SK-N-SH (cell line): ENCODE results near the gene STX2. TPM values are rescaled to one million over a fixed set of nuclear protein-coding genes. Genes with fewer than 3 reads are reported as not detected.

Source experiments
- CTCF ChIA-PET: fragments of 300-600, 350-600 bp; formaldehyde crosslinking; extraction: SDS; loops from one replicate; lab custom pipeline; 2021; lab: Yijun Ruan, JAX
- POLR2A ChIA-PET: fragments of 350-600 bp; sonication (Branson Sonifier 250); formaldehyde crosslinking; extraction: SDS; loops from one replicate; lab custom pipeline; 2020; ENCODE audit warnings: antibody characterized with exemption, inconsistent platforms; lab: Yijun Ruan, JAX
- DNase-seq: peaks from one replicate; pipeline ENCODE4 v3.0.0; 2012
- H2AFZ ChIP-seq: fragments of 200-600 bp; sonication (generic); 2 replicates; pipeline ENCODE4 v1.8.1; 2016; ENCODE audit warnings: antibody characterized with exemption, mild to moderate bottlenecking, low read depth
- H3F3A ChIP-seq: fragments of 200-600 bp; sonication (generic); replicated peaks from 2 replicates; pipeline ENCODE3; 2016; ENCODE audit warnings: antibody characterized with exemption, mild to moderate bottlenecking; ENCODE audit not compliant: insufficient read depth
- H3K27ac ChIP-seq, 2 experiments: fragments of 200-500 bp in 1 of 2; fragments of 200-600 bp in 1 of 2; sonication (Bioruptor generic) in 1 of 2; sonication (generic), shearing (Covaris generic) in 1 of 2; 2 replicates each; pipeline versions ENCODE4 v1.5.1 to v1.6.1; 2014 to 2016; ENCODE audit warnings: low read depth in 2 of 2, inconsistent platforms in 1 of 2, low read length in 1 of 2, mild to moderate bottlenecking in 1 of 2, mixed read lengths in 1 of 2
- H3K27me3 ChIP-seq: fragments of 200-600 bp; sonication (generic), shearing (Covaris generic); 2 replicates; pipeline ENCODE4 v1.6.1; 2016; ENCODE audit warnings: mixed run types; ENCODE audit not compliant: insufficient read depth
- H3K36me3 ChIP-seq, 2 experiments: fragments of 200-500 bp in 1 of 2; fragments of 200-600 bp in 1 of 2; sonication (Bioruptor generic) in 1 of 2; sonication (generic) in 1 of 2; replicated peaks in 1 of 2; 2 replicates each; pipeline versions ENCODE3 to v1.5.1; 2014 to 2016; ENCODE audit warnings: low read length in 1 of 2, mild to moderate bottlenecking in 1 of 2; ENCODE audit not compliant: insufficient read depth in 2 of 2, control insufficient read depth in 1 of 2
- H3K4me1 ChIP-seq, 2 experiments: fragments of 200-500 bp in 1 of 2; fragments of 200-600 bp in 1 of 2; sonication (Bioruptor generic) in 1 of 2; sonication (generic), shearing (Covaris generic) in 1 of 2; 2 replicates each; pipeline versions ENCODE4 v1.5.1 to v1.6.1; 2014 to 2016; ENCODE audit warnings: low read depth in 1 of 2, low read length in 1 of 2, mixed run types in 1 of 2; ENCODE audit not compliant: insufficient read depth in 2 of 2, control insufficient read depth in 1 of 2
- H3K4me2 ChIP-seq: fragments of 200-600 bp; sonication (generic), shearing (Covaris generic); 2 replicates; pipeline ENCODE4 v1.6.1; 2017; ENCODE audit warnings: mixed run types
- H3K4me3 ChIP-seq, 2 experiments: fragments of 200-500 bp in 1 of 2; fragments of 200-600 bp in 1 of 2; sonication (Bioruptor generic) in 1 of 2; sonication (generic), shearing (Covaris generic) in 1 of 2; 2 replicates each; pipeline versions ENCODE4 v1.5.1 to v1.8.1; 2014 to 2016; ENCODE audit warnings: low read depth in 2 of 2, inconsistent platforms in 1 of 2, low read length in 1 of 2, mild to moderate bottlenecking in 1 of 2, mixed read lengths in 1 of 2, moderate library complexity in 1 of 2
- H3K79me2 ChIP-seq: fragments of 200-600 bp; sonication (generic); 2 replicates; pipeline ENCODE4 v1.8.1; 2017; ENCODE audit warnings: mild to moderate bottlenecking; ENCODE audit not compliant: insufficient read depth
- H3K9ac ChIP-seq: fragments of 200-600 bp; sonication (generic); 2 replicates; pipeline ENCODE4 v1.6.1; 2017; ENCODE audit warnings: mixed run types
- H3K9me2 ChIP-seq: fragments of 200-600 bp; sonication (generic); 2 replicates; pipeline ENCODE4 v1.6.1; 2017; ENCODE audit warnings: mixed run types
- H3K9me3 ChIP-seq: fragments of 200-600 bp; sonication (generic); 2 replicates; pipeline ENCODE4 v1.6.1; 2017; ENCODE audit warnings: mixed run types, mild to moderate bottlenecking, moderate library complexity
- H4K20me1 ChIP-seq: fragments of 200-600 bp; sonication (generic); 2 replicates; pipeline ENCODE4 v1.6.1; 2017; ENCODE audit warnings: mild to moderate bottlenecking, mixed run types; ENCODE audit not compliant: insufficient read depth
- CTCF ChIP-seq: fragments of 200-600 bp; sonication (generic); IDR thresholded peaks from 2 replicates; pipeline ENCODE4 v1.6.1; 2017; ENCODE audit warnings: antibody characterized with exemption, mild to moderate bottlenecking, moderate library complexity
- ELF1 ChIP-seq: IDR thresholded peaks from 2 replicates; pipeline ENCODE4 v1.4.0; 2012
- EP300 ChIP-seq, 2 experiments: IDR thresholded peaks; 2 replicates each; pipeline versions ENCODE4 v1.4.0 to v1.6.1; 2012; ENCODE audit warnings: borderline replicate concordance in 1 of 2, low read depth in 1 of 2, low read length in 1 of 2
- EZH2phosphoT487 ChIP-seq: fragments of 200-600 bp; sonication (generic); IDR thresholded peaks from 2 replicates; pipeline ENCODE4 v1.6.1; 2017; ENCODE audit warnings: low read depth, mixed run types, mild to moderate bottlenecking, antibody characterized with exemption, moderate library complexity, borderline replicate concordance
- FOXJ3 ChIP-seq: sonication (generic); formaldehyde crosslinking; IDR thresholded peaks from 2 replicates; pipeline ENCODE4 v1.5.1; 2020; ENCODE audit warnings: mild to moderate bottlenecking, missing genetic modification reagents
- GABPA ChIP-seq: IDR thresholded peaks from 2 replicates; pipeline ENCODE4 v1.4.0; 2012; ENCODE audit warnings: low read depth, mild to moderate bottlenecking
- GATA2 ChIP-seq: sonication (generic); formaldehyde crosslinking; IDR thresholded peaks from 2 replicates; pipeline ENCODE4 v1.5.0; 2020; ENCODE audit warnings: mild to moderate bottlenecking, missing genetic modification reagents
- MAX ChIP-seq: IDR thresholded peaks from 2 replicates; pipeline ENCODE4 v1.4.0; 2012; ENCODE audit warnings: low read depth
- MEF2A ChIP-seq: IDR thresholded peaks from 2 replicates; pipeline ENCODE4 v1.4.0; 2012; ENCODE audit warnings: low read depth, borderline replicate concordance
- MXI1 ChIP-seq: IDR thresholded peaks from 2 replicates; pipeline ENCODE4 v1.6.1; 2012; ENCODE audit warnings: mild to moderate bottlenecking, low read depth, low read length, improper control_type of control experiment
- NRF1 ChIP-seq: IDR thresholded peaks from 2 replicates; pipeline ENCODE4 v1.6.1; 2012; ENCODE audit warnings: low read depth, mild to moderate bottlenecking, low read length
- PBX3 ChIP-seq: IDR thresholded peaks from 2 replicates; pipeline ENCODE4; 2012
- RCOR1 ChIP-seq: fragments of 150-350 bp; IDR thresholded peaks from 2 replicates; pipeline ENCODE4 v1.6.1; 2017; ENCODE audit warnings: antibody characterized with exemption, low read length
- REST ChIP-seq: IDR thresholded peaks from 2 replicates; pipeline ENCODE4 v1.6.1; 2012; ENCODE audit warnings: mild to moderate bottlenecking, low read depth, low read length, moderate library complexity
- RFX5 ChIP-seq: IDR thresholded peaks from 2 replicates; pipeline ENCODE4 v1.6.1; 2012; ENCODE audit warnings: mild to moderate bottlenecking, improper control_type of control experiment, low read length
- RXRA ChIP-seq: IDR thresholded peaks from 2 replicates; pipeline ENCODE4 v1.4.0; 2012; ENCODE audit warnings: low read depth, mild to moderate bottlenecking, borderline replicate concordance
- TAF1 ChIP-seq: IDR thresholded peaks from 2 replicates; pipeline ENCODE4 v1.6.1; 2012; ENCODE audit warnings: low read depth, mild to moderate bottlenecking, low read length, moderate library complexity, borderline replicate concordance
- TCF12 ChIP-seq: IDR thresholded peaks from 2 replicates; pipeline ENCODE4 v1.4.0; 2012
- USF1 ChIP-seq: IDR thresholded peaks from 2 replicates; pipeline ENCODE4 v1.4.0; 2012; ENCODE audit warnings: low read depth, borderline replicate concordance
- YY1 ChIP-seq: IDR thresholded peaks from 2 replicates; pipeline ENCODE4 v1.4.0; 2012; ENCODE audit warnings: low read depth, mild to moderate bottlenecking
- WGBS: methylation state at CpG from one replicate; pipeline ENCODE4 v1.1.6; 2017; ENCODE audit warnings: low lambda C conversion rate; 5-methylcytosine and 5-hydroxymethylcytosine counted together
- polyA plus RNA-seq, 3 experiments: library from polyadenylated mRNA; depleted of rRNA; stranded (reverse); fragments of >200 nt; gene quantifications; 2 replicates each; pipeline ENCODE4 v1.2.3, GENCODE V29; 2012

STX2 gene
- polyA plus RNA-seq, 1 of the 3 experiments (the other 2 are of a cell fraction): 25.1 TPM

GRCh38 chr12:130792821-130793553 lies 46.1 kb downstream of the STX2 start (continued):
- TF ChIP-seq REST (no peak), MAX (no peak)

GRCh38 chr12:130791629-130792028 lies 47.4 kb downstream of the STX2 start:
- Histone ChIP-seq H3K9me3 (no peaks in the 10 kb centered on the region), H3F3A (no peaks in the 10 kb centered on the region), H4K20me1 (no peaks in the 10 kb centered on the region), H2AFZ (no peak overlapping the region), H3K27me3 (no peaks in the 10 kb centered on the region), H3K27ac (no peak overlapping the region), H3K9ac (no peak overlapping the region), H3K4me1 (no peaks in the 10 kb centered on the region; a peak in 1 of 4 replicates), H3K79me2 (no peaks in the 10 kb centered on the region), H3K36me3 (peaks cover 33 to 39% of the 10 kb centered on the region in 2 experiments), H3K4me3 (no peak overlapping the region), H3K4me2 (no peak overlapping the region), H3K9me2 (no peaks in the 10 kb centered on the region)
- ChIA-PET POLR2A (interaction anchor here (1.2 kb wide), 1 partner anchor 10 kb away, joined by 3 read pairs; no protein-coding TSS in a partner anchor), CTCF (no interaction called here)
- WGBS: 94% methylated on average over 10 of the region's 10 CpGs
- no peak for TF ChIP-seq USF1
- no peak for TF ChIP-seq CTCF
- TF ChIP-seq TAF1: no peak
- no peak for TF ChIP-seq EP300 (IDR thresholded peaks at IDR 0.05; ENCODE audit: borderline replicate concordance in 1 of 2, low read depth in 1 of 2, low read length in 1 of 2)
- TF ChIP-seq FOXJ3 (CRISPR knock-in tag): no peak
- TF ChIP-seq GATA2 (CRISPR knock-in tag): no peak
- TF ChIP-seq RFX5: no peak
- TF ChIP-seq NRF1: no peak
- TF ChIP-seq MAX: no peak
- no peak for TF ChIP-seq YY1
- TF ChIP-seq ELF1: no peak
- no peak for TF ChIP-seq RXRA
- no peak for TF ChIP-seq TCF12
- TF ChIP-seq MXI1: no peak
- TF ChIP-seq GABPA: no peak
- TF ChIP-seq PBX3: no peak
- TF ChIP-seq EZH2phosphoT487: no peak
- no peak for TF ChIP-seq MEF2A
- TF ChIP-seq RCOR1: no peak
- no peak for DNase-seq
